ENCODE measurements around the gene MUC12.

Gene MUC12

DNA sequence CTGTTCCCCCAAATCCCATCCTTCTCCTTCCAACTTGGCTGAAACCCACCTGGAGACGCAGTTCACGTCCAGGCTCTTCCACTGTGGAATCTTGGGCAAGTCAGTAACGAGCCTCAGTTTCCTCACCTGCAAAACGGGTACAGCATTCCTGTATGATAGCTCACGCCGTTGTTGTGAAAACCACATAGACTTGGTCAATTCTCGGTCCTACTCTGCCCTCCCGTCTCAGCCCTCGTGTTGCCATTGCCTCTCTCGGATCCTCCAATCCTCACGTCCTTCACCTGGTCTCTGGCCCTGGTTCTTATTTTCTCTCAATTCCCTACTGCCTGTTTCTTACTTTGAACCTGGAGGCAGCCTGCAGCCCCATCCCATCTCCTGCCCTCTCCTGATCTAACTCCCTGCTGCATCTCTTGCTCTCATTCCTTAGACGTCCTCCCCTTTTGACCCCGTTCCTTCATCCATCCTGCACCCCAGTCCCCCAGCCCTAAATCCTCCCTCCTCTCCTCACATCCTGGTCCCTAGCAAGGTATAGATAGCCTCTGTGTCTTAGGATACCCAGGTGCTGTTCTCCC lies 2.0 kb upstream of the MUC12 start:
- no peak overlapping the region for H3K9ac ChIP-seq
- no peak overlapping the region for H3K4me2 ChIP-seq (ENCODE audit: low read length)
- H2AFZ ChIP-seq = no peak overlapping the region
- no peak overlapping the region for H3K27ac ChIP-seq
- H3K27me3 ChIP-seq (ENCODE audit: control insufficient read depth, insufficient read depth, low read length) = peaks cover 8% of the 10 kb centered on the region
- H3K36me3 ChIP-seq (ENCODE audit: control insufficient read depth, insufficient read depth, low read length) = no peaks in the 10 kb centered on the region
- TF ChIP-seq, protein P1, sequence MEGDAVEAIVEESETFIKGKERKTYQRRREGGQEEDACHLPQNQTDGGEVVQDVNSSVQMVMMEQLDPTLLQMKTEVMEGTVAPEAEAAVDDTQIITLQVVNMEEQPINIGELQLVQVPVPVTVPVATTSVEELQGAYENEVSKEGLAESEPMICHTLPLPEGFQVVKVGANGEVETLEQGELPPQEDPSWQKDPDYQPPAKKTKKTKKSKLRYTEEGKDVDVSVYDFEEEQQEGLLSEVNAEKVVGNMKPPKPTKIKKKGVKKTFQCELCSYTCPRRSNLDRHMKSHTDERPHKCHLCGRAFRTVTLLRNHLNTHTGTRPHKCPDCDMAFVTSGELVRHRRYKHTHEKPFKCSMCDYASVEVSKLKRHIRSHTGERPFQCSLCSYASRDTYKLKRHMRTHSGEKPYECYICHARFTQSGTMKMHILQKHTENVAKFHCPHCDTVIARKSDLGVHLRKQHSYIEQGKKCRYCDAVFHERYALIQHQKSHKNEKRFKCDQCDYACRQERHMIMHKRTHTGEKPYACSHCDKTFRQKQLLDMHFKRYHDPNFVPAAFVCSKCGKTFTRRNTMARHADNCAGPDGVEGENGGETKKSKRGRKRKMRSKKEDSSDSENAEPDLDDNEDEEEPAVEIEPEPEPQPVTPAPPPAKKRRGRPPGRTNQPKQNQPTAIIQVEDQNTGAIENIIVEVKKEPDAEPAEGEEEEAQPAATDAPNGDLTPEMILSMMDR (IDR thresholded peaks at IDR 0.05) = no peak
- H3K4me3 ChIP-seq (ENCODE audit: low read depth, low read length) = no peak overlapping the region
- H3K9me3 ChIP-seq (ENCODE audit: control insufficient read depth, low read length) = no peaks in the 10 kb centered on the region
- H3K79me2 ChIP-seq = no peaks in the 10 kb centered on the region
- no peaks in the 10 kb centered on the region for H3K4me1 ChIP-seq

DNA sequence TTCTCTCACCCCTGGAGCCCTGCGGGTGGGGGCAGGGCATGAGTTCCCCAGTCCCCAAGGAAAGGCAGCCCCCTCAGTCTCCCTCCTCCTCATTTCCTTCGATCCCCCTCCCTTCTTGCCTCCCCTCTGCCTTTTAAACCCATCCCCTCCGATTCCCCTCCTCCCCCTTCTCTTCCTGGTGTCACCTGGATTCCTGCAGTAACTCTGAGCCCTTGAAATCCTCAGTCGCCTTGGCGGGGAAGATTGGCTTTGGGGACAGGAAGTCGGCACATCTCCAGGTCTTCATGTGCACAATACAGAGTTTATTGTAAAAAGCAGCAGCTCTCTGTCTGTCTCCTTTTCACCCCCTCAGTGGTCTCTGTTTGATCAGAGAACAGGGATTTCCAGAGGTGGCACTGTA lies 1.3 kb upstream of the MUC12 start:
- H3K9me3 ChIP-seq (ENCODE audit: control insufficient read depth, low read length) = no peaks in the 10 kb centered on the region
- no peak overlapping the region for H3K27ac ChIP-seq
- H3K4me3 ChIP-seq (ENCODE audit: low read depth, low read length) = no peak overlapping the region
- no peaks in the 10 kb centered on the region for H3K4me1 ChIP-seq
- H3K9ac ChIP-seq = no peak overlapping the region
- H3K79me2 ChIP-seq = no peaks in the 10 kb centered on the region
- H3K27me3 ChIP-seq (ENCODE audit: control insufficient read depth, insufficient read depth, low read length) = peaks cover 8% of the 10 kb centered on the region
- H3K4me2 ChIP-seq (ENCODE audit: low read length) = no peak overlapping the region
- no peaks in the 10 kb centered on the region for H3K36me3 ChIP-seq (ENCODE audit: control insufficient read depth, insufficient read depth, low read length)
- no peak overlapping the region for H2AFZ ChIP-seq
- TF ChIP-seq, protein P1 (IDR thresholded peaks at IDR 0.05) = no peak

DNA sequence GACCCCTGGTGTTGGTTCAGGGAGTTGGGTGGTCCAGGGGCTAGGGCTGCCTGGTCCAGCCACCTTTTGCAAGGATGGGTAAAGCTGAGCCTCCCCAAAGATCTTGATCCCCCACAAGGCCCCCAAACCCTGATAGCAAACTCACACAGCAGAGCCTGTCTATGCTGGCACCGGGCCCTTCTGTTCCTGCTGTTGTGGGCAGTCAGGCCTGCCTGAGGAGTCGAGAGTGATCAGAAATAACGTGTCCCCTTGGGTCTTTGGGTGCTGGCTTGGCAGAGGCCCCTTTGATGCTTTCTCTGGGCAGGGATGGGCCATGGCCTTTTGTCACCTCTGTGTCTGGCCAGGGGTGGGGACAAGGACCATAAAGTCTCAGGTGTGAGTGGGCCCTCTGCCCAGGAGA lies 715 bp upstream of the MUC12 start:
- H2AFZ ChIP-seq = no peak overlapping the region
- H3K9ac ChIP-seq = no peak overlapping the region

DNA sequence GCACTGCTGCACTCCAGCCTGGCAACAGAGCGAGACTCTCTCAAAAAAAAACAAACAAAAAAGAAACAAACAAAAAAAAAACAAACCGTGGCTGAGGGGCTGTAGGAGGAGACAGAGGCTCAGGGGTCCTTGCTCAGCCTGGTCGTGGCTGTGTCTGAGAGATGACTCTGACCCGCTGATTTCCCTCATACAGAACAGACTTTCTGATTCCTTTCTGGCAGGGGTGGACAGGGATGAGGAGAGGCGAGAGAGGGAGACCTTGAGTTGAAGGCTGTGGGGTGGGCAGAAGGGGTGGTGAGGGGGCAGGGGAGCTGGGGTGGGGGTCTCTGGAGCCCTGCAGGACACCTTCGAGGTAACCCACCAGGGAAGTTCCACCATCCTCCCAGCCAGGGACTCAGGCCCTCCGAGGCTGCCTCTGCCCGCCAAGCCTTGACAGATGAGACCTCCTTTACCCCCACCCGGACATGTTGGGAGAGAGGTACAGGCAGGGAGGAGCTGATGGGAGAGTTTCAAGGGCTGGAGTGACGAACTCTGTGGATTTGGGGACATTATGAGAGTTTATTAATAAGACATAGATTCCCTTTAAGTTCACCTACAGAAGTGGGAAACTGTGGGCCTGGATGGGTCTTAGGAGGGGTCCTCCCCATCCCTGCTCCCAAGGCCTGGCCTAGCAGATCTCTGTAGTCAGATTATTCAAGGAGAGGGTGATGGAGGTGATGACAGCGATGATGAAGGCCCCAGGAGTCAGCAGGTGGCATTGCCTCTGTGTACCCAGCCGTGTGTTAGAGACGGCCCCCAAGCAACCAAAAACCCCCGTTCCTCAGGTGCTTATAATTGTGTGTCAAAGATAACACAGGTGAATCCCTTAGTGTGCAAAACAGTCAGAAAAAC lies 2.0 kb downstream of the MUC12 start:
- peaks cover 4% of the 10 kb centered on the region for H3K27me3 ChIP-seq (ENCODE audit: control insufficient read depth, insufficient read depth, low read length)
- no peaks in the 10 kb centered on the region for H3K79me2 ChIP-seq
- H3K9me3 ChIP-seq (ENCODE audit: control insufficient read depth, low read length) = no peaks in the 10 kb centered on the region
- H3K4me3 ChIP-seq (ENCODE audit: low read depth, low read length) = no peak overlapping the region
- no peak overlapping the region for H3K9ac ChIP-seq
- H3K27ac ChIP-seq = no peak overlapping the region
- H3K36me3 ChIP-seq (ENCODE audit: control insufficient read depth, insufficient read depth, low read length) = no peaks in the 10 kb centered on the region
- TF ChIP-seq, protein P1 (IDR thresholded peaks at IDR 0.05) = no peak
- H2AFZ ChIP-seq = no peak overlapping the region
- H3K4me1 ChIP-seq = no peaks in the 10 kb centered on the region
- H3K4me2 ChIP-seq (ENCODE audit: low read length) = no peak overlapping the region

More for the DNA sequence above, 715 bp upstream of the MUC12 start:
- no peak overlapping the region for H3K27ac ChIP-seq
- H3K36me3 ChIP-seq (ENCODE audit: control insufficient read depth, insufficient read depth, low read length) = no peaks in the 10 kb centered on the region
- no peaks in the 10 kb centered on the region for H3K9me3 ChIP-seq (ENCODE audit: control insufficient read depth, low read length)
- peaks cover 8% of the 10 kb centered on the region for H3K27me3 ChIP-seq (ENCODE audit: control insufficient read depth, insufficient read depth, low read length)
- H3K79me2 ChIP-seq = no peaks in the 10 kb centered on the region
- H3K4me1 ChIP-seq = no peaks in the 10 kb centered on the region
- TF ChIP-seq, protein P1 (IDR thresholded peaks at IDR 0.05) = no peak
- no peak overlapping the region for H3K4me2 ChIP-seq (ENCODE audit: low read length)
- H3K4me3 ChIP-seq (ENCODE audit: low read depth, low read length) = no peak overlapping the region

Data from parathyroid adenoma (tissue), 2 donors.